ENCODE measurements around the gene CIB4.

The CIB4 gene

GRCh38 chr2:26619096-26619495, 22.1 kb downstream of the CIB4 start:
- no peak for TF ChIP-seq CTCF (IDR thresholded peaks at IDR 0.05; ENCODE audit: extremely low read depth, missing control alignments)
- DNase-seq (ENCODE audit: low spot score): no peak

- no peak for DNase-seq (ENCODE audit: low spot score)
- TF ChIP-seq CTCF (IDR thresholded peaks at IDR 0.05; ENCODE audit: extremely low read depth, missing control alignments): no peak
These were observed 22.6 kb downstream of the CIB4 start for GRCh38 chr2:26618611-26619010.

- TF ChIP-seq CTCF (IDR thresholded peaks at IDR 0.05; ENCODE audit: extremely low read depth, missing control alignments): no peak
- DNase-seq (ENCODE audit: low spot score): no peak
These were observed 23.5 kb downstream of the CIB4 start for GRCh38 chr2:26617588-26618083.

- DNase-seq (ENCODE audit: low spot score): no peak
- no peak for TF ChIP-seq CTCF (IDR thresholded peaks at IDR 0.05; ENCODE audit: extremely low read depth, missing control alignments)
These were observed 24.2 kb downstream of the CIB4 start for GRCh38 chr2:26616706-26617587.

GRCh38 chr2:26615860-26616705, 25.1 kb downstream of the CIB4 start:
- no peak for TF ChIP-seq CTCF (IDR thresholded peaks at IDR 0.05; ENCODE audit: extremely low read depth, missing control alignments)
- no peak for DNase-seq (ENCODE audit: low spot score)

GRCh38 chr2:26615336-26615859, 25.8 kb downstream of the CIB4 start:
- no peak for TF ChIP-seq CTCF (IDR thresholded peaks at IDR 0.05; ENCODE audit: extremely low read depth, missing control alignments)
- no peak for DNase-seq (ENCODE audit: low spot score)

Measured in GM20000 (cell line).